Erythroblast (primary cell): ENCODE measurements around the gene GALNT5.

Source experiments
- DNase-seq, 2 experiments: peaks; one replicate each; lab custom pipeline; 2025; lab: John Stamatoyannopoulos, UW
- GATA1 ChIP-seq: IDR thresholded peaks from 2 replicates; pipeline ENCODE4 v1.6.1; 2011; ENCODE audit warnings: low read depth, mild to moderate bottlenecking, control low read depth, low read length, moderate library complexity
- POLR2A ChIP-seq: IDR thresholded peaks from 2 replicates; pipeline ENCODE4 v1.6.1; 2011; ENCODE audit warnings: mild to moderate bottlenecking, low read length

GALNT5 gene

GRCh38 chr2:157236404-157236803 lies 21.1 kb upstream of the GALNT5 start:
- DNase-seq, result no peak
- TF ChIP-seq GATA1 (no peak), POLR2A (no peak)

GRCh38 chr2:157238296-157238695 lies 19.2 kb upstream of the GALNT5 start:
- no peak for DNase-seq
- no peak for TF ChIP-seq GATA1
- TF ChIP-seq POLR2A, result no peak

GRCh38 chr2:157244691-157245090 lies 12.8 kb upstream of the GALNT5 start:
- no peak for TF ChIP-seq GATA1
- no peak for TF ChIP-seq POLR2A
- no peak for DNase-seq

- no peak for TF ChIP-seq POLR2A
- no peak for TF ChIP-seq GATA1
- no peak for DNase-seq
These were observed 12.2 kb upstream of the GALNT5 start for GRCh38 chr2:157245144-157245840.

- DNase-seq, result no peak
- TF ChIP-seq GATA1 (no peak), POLR2A (no peak)
These were observed 11.4 kb upstream of the GALNT5 start for GRCh38 chr2:157245846-157246764.

GRCh38 chr2:157246765-157247407 lies 10.6 kb upstream of the GALNT5 start:
- TF ChIP-seq POLR2A, result no peak
- no peak for TF ChIP-seq GATA1
- DNase-seq, result no peak

- TF ChIP-seq GATA1, result no peak
- no peak for TF ChIP-seq POLR2A
- DNase-seq, result no peak
These were observed 6.7 kb upstream of the GALNT5 start for GRCh38 chr2:157250836-157251235.

GRCh38 chr2:157251932-157252331 lies 5.6 kb upstream of the GALNT5 start:
- no peak for DNase-seq
- TF ChIP-seq GATA1, result no peak
- no peak for TF ChIP-seq POLR2A

- DNase-seq, result no peak
- TF ChIP-seq POLR2A (no peak), GATA1 (no peak)
These were observed 5.0 kb upstream of the GALNT5 start for GRCh38 chr2:157252529-157252928.

- no peak for TF ChIP-seq GATA1
- no peak for TF ChIP-seq POLR2A
- DNase-seq, result no peak
These were observed 3.5 kb upstream of the GALNT5 start for GRCh38 chr2:157254041-157254440.

- TF ChIP-seq POLR2A (no peak), GATA1 (no peak)
- DNase-seq, result no peak
These were observed 1.8 kb upstream of the GALNT5 start for GRCh38 chr2:157255746-157256145.

GRCh38 chr2:157256626-157257025 lies 879 bp upstream of the GALNT5 start:
- peak; percentile 34 to 53 for DNase-seq
- TF ChIP-seq POLR2A, result no peak
- TF ChIP-seq GATA1, result no peak

GRCh38 chr2:157258520-157259326 lies 1.2 kb downstream of the GALNT5 start:
- peak; percentile 93 to 94 for DNase-seq
- TF ChIP-seq POLR2A, result peak; percentile 97
- TF ChIP-seq GATA1, result no peak

GRCh38 chr2:157259386-157259785 lies 1.9 kb downstream of the GALNT5 start:
- no peak for TF ChIP-seq GATA1
- TF ChIP-seq POLR2A, result no peak

More at GRCh38 chr2:157259386-157259785, 1.9 kb downstream of the GALNT5 start:
- peak; percentile 33 to 69 for DNase-seq
